Measurements from ENCODE around the gene PARD3.

Gene PARD3

GRCh38 chr10:34537629-34538231, 277.4 kb downstream of the PARD3 start:
- DNase-seq (ENCODE audit: low read depth): no peak

- no peak for DNase-seq (ENCODE audit: low read depth)
Observed at GRCh38 chr10:34535872-34536271, 279.2 kb downstream of the PARD3 start.

GRCh38 chr10:34530778-34531177, 284.3 kb downstream of the PARD3 start:
- no peak for DNase-seq (ENCODE audit: low read depth)

- DNase-seq (ENCODE audit: low read depth): peak; percentile 96
Observed at GRCh38 chr10:34528320-34528719, 286.8 kb downstream of the PARD3 start.

GRCh38 chr10:34526758-34527730, 288.1 kb downstream of the PARD3 start:
- peak; percentile 92 for DNase-seq (ENCODE audit: low read depth)

GRCh38 chr10:34526186-34526585, 288.9 kb downstream of the PARD3 start:
- peak; percentile 71 for DNase-seq (ENCODE audit: low read depth)

- peak; percentile 19 for DNase-seq (ENCODE audit: low read depth)
Observed at GRCh38 chr10:34524369-34525091, 290.6 kb downstream of the PARD3 start.

- DNase-seq (ENCODE audit: low read depth): peak; percentile 63
Observed at GRCh38 chr10:34523017-34523767, 291.9 kb downstream of the PARD3 start.

- peak; percentile 61 for DNase-seq (ENCODE audit: low read depth)
Observed at GRCh38 chr10:34522546-34522945, 292.6 kb downstream of the PARD3 start.

- DNase-seq (ENCODE audit: low read depth): no peak
Observed at GRCh38 chr10:34520510-34520909, 294.6 kb downstream of the PARD3 start.

- DNase-seq (ENCODE audit: low read depth): peak; percentile 12
Observed at GRCh38 chr10:34520084-34520483, 295.0 kb downstream of the PARD3 start.

- DNase-seq (ENCODE audit: low read depth): no peak
Observed at GRCh38 chr10:34514290-34514689, 300.8 kb downstream of the PARD3 start.

- no peak for DNase-seq (ENCODE audit: low read depth)
Observed at GRCh38 chr10:34513636-34514035, 301.5 kb downstream of the PARD3 start.

GRCh38 chr10:34507217-34507616, 307.9 kb downstream of the PARD3 start:
- no peak for DNase-seq (ENCODE audit: low read depth)

GRCh38 chr10:34506786-34507185, 308.3 kb downstream of the PARD3 start:
- DNase-seq (ENCODE audit: low read depth): no peak

- peak; percentile 20 for DNase-seq (ENCODE audit: low read depth)
Observed at GRCh38 chr10:34505338-34505737, 309.8 kb downstream of the PARD3 start.

- DNase-seq (ENCODE audit: low read depth): peak; percentile 74
Observed at GRCh38 chr10:34504534-34504933, 310.6 kb downstream of the PARD3 start.

GRCh38 chr10:34503704-34504103, 311.4 kb downstream of the PARD3 start:
- no peak for DNase-seq (ENCODE audit: low read depth)

GRCh38 chr10:34499612-34500279, 315.4 kb downstream of the PARD3 start:
- no peak for DNase-seq (ENCODE audit: low read depth)

- no peak for DNase-seq (ENCODE audit: low read depth)
Observed at GRCh38 chr10:34498821-34499220, 316.3 kb downstream of the PARD3 start.

GRCh38 chr10:34495938-34496337, 319.2 kb downstream of the PARD3 start:
- DNase-seq (ENCODE audit: low read depth): no peak
